CD4-positive, alpha-beta T cell (primary cell): ENCODE measurements around the gene ZNF282. TPM values are rescaled to one million over a fixed set of nuclear protein-coding genes. Genes with fewer than 3 reads are reported as not detected.

Experiments used
- ATAC-seq: fragments of 200-7000 bp; cut with Tn5 transposase; one replicate; pipeline ENCODE4 v1.10.0; 2022; ENCODE audit warnings: mild to moderate bottlenecking; ENCODE audit not compliant: poor library complexity
- CTCF ChIA-PET: fragments of 350-600 bp; sonication (Branson Sonifier 250); formaldehyde crosslinking; loops from one replicate; lab custom pipeline; 2021; ENCODE audit warnings: antibody characterized with exemption, inconsistent platforms; lab: Charles Lee
- POLR2A ChIA-PET: fragments of 350-600 bp; sonication (Branson Sonifier 250); formaldehyde crosslinking; loops from one replicate; lab custom pipeline; 2021; ENCODE audit warnings: antibody characterized with exemption, inconsistent platforms; lab: Charles Lee
- DNase-seq, 14 experiments: peaks; one replicate each; pipeline ENCODE4 v3.0.0-alpha.2; 2013 to 2020; ENCODE audit warnings: mixed read lengths in 2 of 14
- H3K27ac ChIP-seq, 2 donors: one replicate each; pipeline versions ENCODE4 v1.5.1 to v1.7.0; 2013; ENCODE audit warnings: low read length in 2 of 2, low read depth in 1 of 2, mild to moderate bottlenecking in 1 of 2
- H3K27me3 ChIP-seq, 2 experiments: 1 replicate in 1 of 2; 2 replicates in 1 of 2; pipeline versions ENCODE4 v1.6.1 to v1.7.0; 2013; ENCODE audit warnings: low read length in 2 of 2, control low read depth in 1 of 2, mild to moderate bottlenecking in 1 of 2, moderate library complexity in 1 of 2; ENCODE audit not compliant: insufficient read depth in 2 of 2, control insufficient read depth in 1 of 2
- H3K36me3 ChIP-seq: one replicate; pipeline ENCODE4 v1.6.1; 2013; ENCODE audit warnings: low read length, control low read depth; ENCODE audit not compliant: insufficient read depth
- H3K4me1 ChIP-seq: one replicate; pipeline ENCODE4 v1.6.1; 2013; ENCODE audit warnings: low read length, control low read depth; ENCODE audit not compliant: insufficient read depth
- H3K4me3 ChIP-seq: one replicate; pipeline ENCODE4 v1.5.1; 2013; ENCODE audit warnings: mild to moderate bottlenecking, low read length, moderate library complexity
- H3K9me3 ChIP-seq, 2 experiments: 1 replicate in 1 of 2; 2 replicates in 1 of 2; pipeline versions ENCODE4 v1.6.1 to v1.7.0; 2013; ENCODE audit warnings: low read length in 2 of 2, mild to moderate bottlenecking in 2 of 2, control low read depth in 1 of 2, moderate library complexity in 1 of 2; ENCODE audit not compliant: control insufficient read depth in 1 of 2, insufficient read depth in 1 of 2
- H3K27ac Mint-ChIP-seq: one replicate; pipeline ENCODE4 v1.8.0; 2020; ENCODE audit warnings: mixed read lengths
- H3K27me3 Mint-ChIP-seq: one replicate; pipeline ENCODE4 v1.8.0; 2021; ENCODE audit warnings: mixed read lengths
- H3K36me3 Mint-ChIP-seq: one replicate; pipeline ENCODE4 v1.8.0; 2021; ENCODE audit warnings: low read depth, mixed read lengths
- H3K4me1 Mint-ChIP-seq: one replicate; pipeline ENCODE4 v1.8.0; 2021; ENCODE audit warnings: low read depth, mixed read lengths
- H3K4me3 Mint-ChIP-seq: one replicate; pipeline ENCODE4 v1.8.0; 2020; ENCODE audit warnings: mild to moderate bottlenecking, mixed read lengths
- H3K9me3 Mint-ChIP-seq: one replicate; pipeline ENCODE4 v1.8.0; 2020; ENCODE audit warnings: mixed read lengths
- CTCF ChIP-seq: fragments of 200-600 bp; IDR thresholded peaks from one replicate; pipeline ENCODE4 v1.8.0; 2022; ENCODE audit warnings: antibody characterized with exemption, mild to moderate bottlenecking
- intact Hi-C, 2 experiments: fragments of 100-400 bp; cut with DNase I in 1 of 2; cut with micrococcal nuclease in 1 of 2; formaldehyde crosslinking; loops; one replicate each; pipeline versions ENCODE4 v1.15.1 to v1.9.0; 2023 to 2025; cut with DNase I, micrococcal nuclease
- total RNA-seq, 174 experiments: library from RNA in 2 of 174; stranded (reverse) in 2 of 174; gene quantifications; one replicate each; pipeline ENCODE4 v1.2.3 and lab custom pipeline; 2021 to 2026

The ZNF282 gene
- total RNA-seq, 2 experiments from 2014 or later, result 13.3 to 15.6 TPM

- H3K4me1 Mint-ChIP-seq, result no peaks in the 10 kb centered on the region
- DNase-seq (no peak), ATAC-seq (no peak)
- POLR2A ChIA-PET, result no interaction called here
- no peaks in the 10 kb centered on the region for H3K9me3 Mint-ChIP-seq
- no peak overlapping the region for H3K27ac Mint-ChIP-seq
- Histone ChIP-seq H3K27me3 (no peaks in the 10 kb centered on the region), H3K36me3 (peaks cover 76% of the 10 kb centered on the region), H3K4me1 (no peaks in the 10 kb centered on the region), H3K9me3 (no peaks in the 10 kb centered on the region), H3K4me3 (no peak overlapping the region), H3K27ac (no peak overlapping the region)
- no peak for TF ChIP-seq CTCF
- no peak overlapping the region for H3K4me3 Mint-ChIP-seq
- no peaks in the 10 kb centered on the region for H3K27me3 Mint-ChIP-seq
- CTCF ChIA-PET, result no interaction called here
- intact Hi-C loops, result no loop called here
- peaks cover 80% of the 10 kb centered on the region for H3K36me3 Mint-ChIP-seq
These were observed 21.1 kb downstream of the ZNF282 start for GRCh38 chr7:149216402-149216801.

GRCh38 chr7:149217570-149217969 is 22.2 kb downstream of the ZNF282 start:
- Histone ChIP-seq H3K27ac (no peak overlapping the region), H3K9me3 (no peaks in the 10 kb centered on the region), H3K27me3 (no peaks in the 10 kb centered on the region), H3K4me1 (no peaks in the 10 kb centered on the region), H3K4me3 (no peak overlapping the region), H3K36me3 (peaks cover 66% of the 10 kb centered on the region)
- intact Hi-C loops, result no loop called here
- no peak overlapping the region for H3K4me3 Mint-ChIP-seq
- H3K4me1 Mint-ChIP-seq, result no peaks in the 10 kb centered on the region
- ChIA-PET POLR2A (no interaction called here), CTCF (no interaction called here)
- no peaks in the 10 kb centered on the region for H3K27me3 Mint-ChIP-seq
- TF ChIP-seq CTCF, result no peak
- no peak overlapping the region for H3K27ac Mint-ChIP-seq
- H3K9me3 Mint-ChIP-seq, result no peaks in the 10 kb centered on the region
- DNase-seq, result no peak
- peaks cover 75% of the 10 kb centered on the region for H3K36me3 Mint-ChIP-seq
- no peak for ATAC-seq

- Mint-ChIP-seq H3K36me3 (peaks cover 67% of the 10 kb centered on the region), H3K9me3 (no peaks in the 10 kb centered on the region), H3K4me1 (no peaks in the 10 kb centered on the region), H3K27ac (no peak overlapping the region), H3K27me3 (no peaks in the 10 kb centered on the region), H3K4me3 (no peak overlapping the region)
- Histone ChIP-seq H3K27me3 (no peaks in the 10 kb centered on the region), H3K9me3 (peaks cover 0 to 4% of the 10 kb centered on the region in 2 experiments), H3K4me1 (no peaks in the 10 kb centered on the region), H3K27ac (no peak overlapping the region), H3K4me3 (no peak overlapping the region), H3K36me3 (peaks cover 58% of the 10 kb centered on the region)
- CTCF ChIA-PET, result no interaction called here
- no peak for ATAC-seq
- TF ChIP-seq CTCF, result no peak
- POLR2A ChIA-PET, result no interaction called here
- intact Hi-C loops, result no loop called here
- DNase-seq, result no peak
These were observed 23.4 kb downstream of the ZNF282 start for GRCh38 chr7:149218469-149219420.
